GM18505 (cell line): ENCODE data around the gene GMDS.

Experiments
- ATAC-seq: cut with Tn5 transposase; IDR thresholded peaks from one replicate; pipeline ENCODE4 v1.9.1; 2021; ENCODE audit not compliant: unreplicated experiment
- POLR2A ChIP-seq: IDR thresholded peaks from 4 replicates; pipeline ENCODE4 v1.6.1; 2011; ENCODE audit warnings: borderline replicate concordance; ENCODE audit not compliant: insufficient read depth, insufficient read length; ENCODE audit errors: extremely low read depth

GMDS gene

DNA sequence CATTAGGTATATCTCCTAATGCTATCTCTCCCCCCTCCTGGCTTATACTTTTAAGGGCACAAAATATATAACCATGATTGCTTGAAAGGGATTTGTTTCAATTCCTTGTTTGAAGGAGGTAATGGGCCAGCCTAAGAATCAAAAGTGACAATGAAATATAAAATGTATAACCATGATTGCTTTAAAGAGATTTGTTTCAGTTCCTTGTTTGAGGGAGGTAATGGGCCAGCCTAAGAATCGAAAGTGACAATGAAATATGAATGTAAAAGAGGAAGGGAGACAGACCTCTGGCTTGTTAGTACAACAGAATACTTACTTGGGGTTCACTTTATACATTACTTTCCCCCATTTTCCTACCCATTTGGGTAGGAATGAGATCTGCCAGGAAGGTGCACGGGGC is 580.2 kb downstream of the GMDS start:
- ATAC-seq, result peak; percentile 95

DNA sequence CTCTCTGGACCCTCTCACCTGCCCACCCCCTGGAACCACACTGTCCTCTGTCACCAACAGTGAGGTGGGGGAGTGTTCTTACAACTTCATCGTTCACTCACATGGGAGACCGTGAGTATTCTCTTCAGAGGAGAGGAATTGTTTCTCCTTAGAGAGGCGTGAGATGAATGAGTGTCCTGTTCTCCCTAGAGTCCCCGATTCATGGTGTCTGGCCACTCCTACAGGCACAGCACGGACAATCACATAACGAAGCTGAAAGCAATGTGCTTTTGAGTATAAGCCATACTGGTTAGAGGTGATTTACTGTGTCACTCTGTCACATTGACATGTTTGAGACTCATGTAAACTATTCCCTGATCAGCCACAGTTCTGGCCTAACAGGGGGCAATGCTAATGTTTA is 581.1 kb downstream of the GMDS start:
- ATAC-seq, result no peak
- no peak for TF ChIP-seq POLR2A

More for the DNA sequence above, 580.2 kb downstream of the GMDS start:
- TF ChIP-seq POLR2A, result no peak

- ATAC-seq, result no peak
- TF ChIP-seq POLR2A, result no peak
Measured at GRCh38 chr6:1663511-1663910, 581.9 kb downstream of the GMDS start.

DNA sequence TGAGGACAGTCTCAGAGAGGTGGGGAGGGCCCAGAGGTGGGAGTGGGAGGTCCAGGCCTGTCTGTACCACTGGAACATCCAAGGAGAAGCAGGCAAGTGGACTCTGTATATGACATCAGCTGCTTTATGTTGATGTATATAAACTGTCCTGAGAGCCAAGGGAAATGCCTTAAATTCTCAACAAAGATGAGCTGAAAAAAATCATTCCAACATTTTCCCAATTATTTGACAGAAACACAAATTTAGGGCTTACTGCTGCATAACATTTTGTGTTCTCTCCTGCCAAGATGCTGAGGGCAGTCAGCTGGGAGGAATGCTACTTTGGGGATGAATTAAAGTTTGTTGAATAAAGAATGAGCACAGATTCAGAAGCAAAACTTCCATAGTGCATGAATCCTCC is 582.9 kb downstream of the GMDS start:
- no peak for TF ChIP-seq POLR2A
- ATAC-seq, result no peak

DNA sequence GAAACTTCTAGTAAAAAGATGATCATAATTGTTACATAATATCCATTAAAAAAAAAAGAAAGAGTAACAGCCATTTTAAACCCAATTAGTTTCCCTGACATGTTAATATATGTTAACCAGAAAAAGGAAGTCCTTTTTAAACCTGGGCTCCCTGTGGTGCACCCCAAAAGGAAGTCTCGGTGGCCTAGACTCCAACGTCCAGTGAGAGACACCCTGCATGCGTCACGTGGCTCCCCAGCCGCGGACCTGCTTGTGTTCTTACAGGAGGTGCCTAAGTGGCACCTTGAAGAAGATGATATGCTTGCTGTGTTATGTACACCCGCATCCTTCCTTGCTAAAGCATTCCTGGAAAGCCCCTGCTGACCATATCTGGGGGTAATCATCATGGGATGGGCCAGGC is 585.6 kb downstream of the GMDS start:
- no peak for ATAC-seq
- TF ChIP-seq POLR2A, result no peak

DNA sequence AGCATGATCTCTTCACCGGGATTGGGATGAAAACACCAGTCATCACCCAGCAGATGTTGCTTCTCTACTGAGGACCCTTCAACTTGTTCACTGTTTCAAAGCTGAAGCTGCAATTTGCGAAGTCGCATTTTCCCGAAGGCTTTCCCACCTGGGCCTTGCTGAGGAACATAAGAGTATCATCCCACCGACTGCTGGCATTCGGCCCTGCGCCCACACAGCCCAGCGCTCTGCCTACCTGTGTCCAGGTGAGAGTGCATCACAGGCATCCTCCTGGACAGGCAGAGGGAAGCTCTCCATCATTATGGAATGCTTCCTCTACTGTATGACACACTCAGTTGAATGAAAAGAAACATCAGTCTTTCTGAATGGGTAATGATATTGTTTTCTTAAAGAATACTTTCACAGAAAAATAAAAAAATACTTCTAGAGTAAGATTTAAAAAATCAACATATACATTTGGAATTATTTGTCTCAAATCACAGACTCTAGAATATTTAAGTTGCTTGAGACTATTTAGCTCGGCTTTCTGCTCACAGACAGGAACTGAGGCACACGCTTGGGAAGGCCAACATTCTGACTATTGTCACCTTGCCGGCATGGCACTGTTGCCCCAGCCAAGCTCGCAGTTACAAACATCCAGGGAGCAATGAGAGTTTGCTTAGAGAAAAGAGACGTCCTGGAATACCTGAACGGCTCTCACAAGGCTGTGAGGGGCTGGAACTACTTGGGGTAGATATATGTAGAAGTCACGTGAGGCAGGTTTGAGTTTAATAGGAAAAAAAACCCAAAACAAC is 587.0 kb downstream of the GMDS start:
- no peak for TF ChIP-seq POLR2A
- ATAC-seq, result no peak

GRCh38 chr6:1657771-1658165 is 587.6 kb downstream of the GMDS start:
- no peak for ATAC-seq
- TF ChIP-seq POLR2A, result no peak

GRCh38 chr6:1657116-1657770 is 588.2 kb downstream of the GMDS start:
- no peak for TF ChIP-seq POLR2A
- ATAC-seq, result no peak

- no peak for TF ChIP-seq POLR2A
- no peak for ATAC-seq
Measured at GRCh38 chr6:1654054-1654453, 591.4 kb downstream of the GMDS start.

DNA sequence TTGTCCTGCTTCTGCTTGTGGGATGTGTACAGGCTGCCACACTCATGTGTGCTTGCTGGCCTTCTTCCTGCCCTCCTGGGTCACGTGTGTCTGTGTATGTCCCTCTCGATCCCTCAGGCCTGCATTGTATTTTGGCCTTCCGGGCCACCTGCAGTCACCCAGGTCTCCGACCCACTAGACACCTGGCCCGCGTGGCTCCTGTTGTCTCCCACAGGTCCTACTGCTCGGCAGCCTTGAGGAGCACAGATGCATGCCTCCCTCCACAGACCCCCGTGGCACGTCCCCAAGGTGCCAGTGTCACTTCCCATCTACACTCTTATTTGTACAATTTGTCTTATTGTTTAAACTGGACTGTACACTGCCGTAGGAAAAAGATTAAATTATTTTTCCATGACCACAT is 592.6 kb downstream of the GMDS start:
- ATAC-seq, result no peak
- no peak for TF ChIP-seq POLR2A

GRCh38 chr6:1651362-1651761 is 594.0 kb downstream of the GMDS start:
- TF ChIP-seq POLR2A, result no peak
- ATAC-seq, result no peak

DNA sequence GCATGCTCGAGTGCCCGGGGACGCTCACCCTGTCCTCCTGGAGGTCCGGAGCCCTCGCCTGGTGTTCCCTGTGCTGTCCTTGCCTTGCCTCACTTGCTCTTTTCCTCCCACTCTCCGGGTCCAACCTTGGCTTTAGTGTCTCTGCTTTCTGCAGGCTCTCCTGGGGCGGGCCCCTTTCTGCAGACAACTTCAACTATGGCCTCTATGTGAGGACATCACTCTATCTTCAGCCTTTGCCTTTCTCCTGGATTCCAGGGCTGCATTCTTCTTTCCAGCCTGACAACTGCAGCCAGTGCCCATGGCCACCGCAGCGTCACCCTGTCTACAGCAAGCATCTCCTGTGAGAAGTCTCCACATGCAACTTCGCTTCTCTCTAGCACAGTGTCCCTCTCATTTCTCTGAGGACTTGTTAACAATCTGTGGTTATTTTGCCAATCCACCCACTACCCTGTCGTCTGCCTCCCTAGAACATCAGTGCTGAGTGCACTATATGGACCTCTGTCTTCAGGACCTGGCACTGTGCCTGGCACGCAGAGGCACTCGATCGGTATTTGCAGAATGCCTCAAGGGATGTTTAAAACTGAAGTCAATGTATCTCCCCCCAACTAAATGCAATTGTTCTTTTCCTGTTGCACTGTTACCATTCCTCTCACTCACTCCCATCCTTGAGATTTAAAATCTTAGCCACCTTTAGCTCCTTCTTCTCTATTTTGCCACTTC is 599.8 kb downstream of the GMDS start:
- no peak for ATAC-seq

DNA sequence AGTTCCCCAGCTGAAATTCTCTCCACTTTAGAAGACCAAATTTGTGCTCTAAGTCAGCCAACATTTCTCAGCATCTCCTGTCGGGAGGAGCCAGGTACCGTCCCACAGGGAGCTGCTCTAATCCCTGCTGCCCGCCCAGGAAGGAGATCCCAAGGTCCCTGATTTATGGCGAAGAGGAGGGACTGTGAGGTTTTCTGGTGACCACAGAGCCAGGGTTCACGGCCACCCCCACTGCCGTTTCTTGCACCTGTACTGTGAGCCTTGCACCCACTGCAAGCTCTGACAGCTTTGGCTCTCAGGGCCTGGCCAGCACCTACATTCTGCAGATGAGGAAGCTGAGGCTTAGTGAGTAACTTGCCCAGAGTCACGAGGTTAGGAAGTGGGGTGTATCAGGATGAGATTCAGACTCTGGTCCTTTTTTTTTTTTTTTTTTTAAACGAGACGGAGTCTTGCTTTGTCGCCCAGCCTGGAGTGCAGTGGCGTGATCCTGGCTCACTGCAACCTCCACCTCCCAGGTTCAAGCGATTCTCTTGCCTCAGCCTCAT is 600.8 kb downstream of the GMDS start:
- ATAC-seq, result no peak
- TF ChIP-seq POLR2A, result no peak

More for the DNA sequence above, 599.8 kb downstream of the GMDS start:
- TF ChIP-seq POLR2A, result no peak

DNA sequence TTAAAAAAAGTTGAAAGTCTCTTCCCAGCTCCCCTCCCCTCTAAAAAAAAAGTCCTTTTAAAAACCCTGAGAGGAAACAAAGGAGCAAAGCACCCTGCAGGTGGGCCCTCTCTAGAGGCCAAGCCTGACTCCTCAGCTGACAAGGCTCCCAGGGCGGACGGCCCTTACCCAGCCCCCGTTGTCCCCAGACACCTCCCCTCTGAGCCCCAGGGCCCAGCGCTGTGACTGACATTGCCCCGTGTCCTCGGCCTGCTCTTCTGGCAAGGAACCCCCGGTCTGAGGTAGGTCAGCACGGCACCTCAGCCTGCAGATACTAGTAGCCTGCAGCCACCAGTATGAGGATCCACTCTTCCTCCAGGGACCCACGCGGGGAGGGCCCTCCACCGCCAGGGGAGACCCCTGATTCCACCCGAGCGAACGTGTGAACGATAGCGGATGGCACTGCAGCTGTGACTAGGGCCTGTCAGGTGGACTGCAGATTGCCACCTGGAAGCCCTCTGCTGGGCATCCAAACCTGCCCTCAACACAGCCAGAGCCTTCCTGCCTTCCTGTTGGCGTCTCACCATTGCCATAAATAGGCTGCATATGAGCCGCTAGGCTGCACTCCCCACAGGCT is 601.5 kb downstream of the GMDS start:
- TF ChIP-seq POLR2A, result no peak
- no peak for ATAC-seq

DNA sequence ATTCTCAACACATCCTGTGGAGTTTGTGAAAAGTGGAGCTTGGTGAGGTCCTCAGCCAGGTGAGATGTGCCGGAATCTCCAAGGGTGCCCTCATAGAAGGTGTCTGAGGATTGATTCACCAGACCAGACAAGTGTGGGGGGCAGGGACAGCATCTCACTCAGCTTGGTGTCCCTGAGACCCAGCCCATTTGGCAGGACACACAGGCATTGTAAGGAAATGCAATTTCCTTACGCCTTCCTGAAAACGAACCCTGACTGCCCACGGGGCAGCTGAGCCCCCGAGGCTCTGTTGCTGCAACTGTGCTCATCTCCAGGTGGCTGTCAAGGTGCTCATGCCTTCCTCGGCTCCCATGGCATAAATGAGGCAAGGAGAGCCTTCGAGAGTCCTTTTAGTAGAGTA is 602.3 kb downstream of the GMDS start:
- ATAC-seq, result no peak
- no peak for TF ChIP-seq POLR2A
